OCI-LY7 (cell line): ENCODE data around the gene IGDCC3. TPM values are rescaled to one million over a fixed set of nuclear protein-coding genes. Genes with fewer than 3 reads are reported as not detected.

Source experiments
- BruUV-seq: library from RNA; stranded (reverse); fragments of 400-500 nt; replicated peaks from 2 replicates; lab custom pipeline; 2021; lab: Mats Ljungman, UMichigan
- CTCF ChIA-PET: fragments of 300-600 bp; sonication (Branson Sonifier 250); formaldehyde crosslinking; loops from one replicate; lab custom pipeline; 2022; ENCODE audit warnings: antibody characterized with exemption; ENCODE audit not compliant: unreplicated experiment; lab: Charles Lee
- POLR2A ChIA-PET: fragments of 300-600 bp; sonication (Branson Sonifier 250); formaldehyde crosslinking; loops from one replicate; lab custom pipeline; 2022; ENCODE audit warnings: antibody characterized with exemption; lab: Charles Lee
- DNase-seq: peaks from one replicate; pipeline ENCODE4 v3.0.0-alpha.2; 2015; ENCODE audit warnings: low spot score
- H2AFZ ChIP-seq: fragments of 200-600 bp; sonication (generic), shearing (Covaris generic); 2 replicates; pipeline ENCODE4 v1.6.1; 2014; ENCODE audit warnings: mild to moderate bottlenecking, antibody characterized with exemption, low read length, moderate library complexity
- H3K27ac ChIP-seq: fragments of 200-600 bp; sonication (generic); 2 replicates; pipeline ENCODE4 v1.5.1; 2014; ENCODE audit warnings: mixed run types, low read depth, mild to moderate bottlenecking, moderate library complexity, low read length, inconsistent platforms; ENCODE audit not compliant: poor library complexity, severe bottlenecking
- H3K36me3 ChIP-seq: fragments of 200-600 bp; sonication (generic); 2 replicates; pipeline ENCODE4 v1.6.1; 2014; ENCODE audit warnings: mild to moderate bottlenecking, antibody characterized with exemption, low read length, moderate library complexity, mixed read lengths; ENCODE audit not compliant: insufficient read depth
- H3K4me1 ChIP-seq: fragments of 200-600 bp; sonication (generic); 2 replicates; pipeline ENCODE4 v1.5.1; 2014; ENCODE audit warnings: mild to moderate bottlenecking, low read length; ENCODE audit not compliant: insufficient read depth, poor library complexity, severe bottlenecking
- H3K4me2 ChIP-seq: fragments of 200-600 bp; sonication (generic); 2 replicates; pipeline ENCODE4 v1.6.1; 2014; ENCODE audit warnings: mild to moderate bottlenecking, low read length
- H3K4me3 ChIP-seq: fragments of 200-600 bp; sonication (generic); 2 replicates; pipeline ENCODE4 v1.5.1; 2014; ENCODE audit warnings: mild to moderate bottlenecking, low read depth, low read length; ENCODE audit not compliant: poor library complexity, severe bottlenecking
- H3K79me2 ChIP-seq: fragments of 200-600 bp; sonication (generic); 2 replicates; pipeline ENCODE4 v1.6.1; 2016; ENCODE audit warnings: low read depth, mild to moderate bottlenecking, low read length, moderate library complexity, mixed read lengths; ENCODE audit not compliant: insufficient read depth
- H3K9me2 ChIP-seq: fragments of 200-600 bp; sonication (generic); 2 replicates; pipeline ENCODE4 v1.6.1; 2016; ENCODE audit warnings: mild to moderate bottlenecking, low read length, mixed read lengths; ENCODE audit not compliant: insufficient read depth
- H3K9me3 ChIP-seq: fragments of 200-600 bp; sonication (generic); 2 replicates; pipeline ENCODE4 v1.6.1; 2014; ENCODE audit warnings: mild to moderate bottlenecking, mixed run types, low read length, mixed read lengths
- H4K20me1 ChIP-seq: fragments of 200-600 bp; sonication (generic); 2 replicates; pipeline ENCODE4 v1.6.1; 2014; ENCODE audit warnings: mild to moderate bottlenecking, antibody characterized with exemption, low read length, moderate library complexity, mixed read lengths; ENCODE audit not compliant: insufficient read depth
- EZH2phosphoT487 ChIP-seq: fragments of 200-600 bp; sonication (generic); IDR thresholded peaks from 2 replicates; pipeline ENCODE4 v1.6.1; 2018; ENCODE audit warnings: low read depth, borderline replicate concordance, mild to moderate bottlenecking, mixed run types, antibody characterized with exemption, low read length, moderate library complexity, mixed read lengths
- intact Hi-C: fragments of 100-400 bp; cut with micrococcal nuclease; formaldehyde crosslinking; loops from one replicate; pipeline ENCODE4 v1.10.0; 2022; ENCODE audit not compliant: unreplicated experiment
- total RNA-seq, 2 experiments: library from RNA; depleted of rRNA in 1 of 2; stranded (reverse); fragments of >200 nt in 1 of 2; shearing (Covaris generic) in 1 of 2; gene quantifications; 2 replicates each; pipeline ENCODE4 v1.2.3, GENCODE V29; 2014 to 2022
- TF ChIP-seq, protein P1 (sequence below): fragments of 200-600 bp; sonication (generic); conservative IDR thresholded peaks from 2 replicates; pipeline ENCODE4 v1.5.1; 2014; ENCODE audit warnings: mild to moderate bottlenecking, antibody characterized with exemption, low read length, moderate library complexity, mixed read lengths

The IGDCC3 gene
- total RNA-seq, 2 experiments from 2014 or later = not detected

DNA sequence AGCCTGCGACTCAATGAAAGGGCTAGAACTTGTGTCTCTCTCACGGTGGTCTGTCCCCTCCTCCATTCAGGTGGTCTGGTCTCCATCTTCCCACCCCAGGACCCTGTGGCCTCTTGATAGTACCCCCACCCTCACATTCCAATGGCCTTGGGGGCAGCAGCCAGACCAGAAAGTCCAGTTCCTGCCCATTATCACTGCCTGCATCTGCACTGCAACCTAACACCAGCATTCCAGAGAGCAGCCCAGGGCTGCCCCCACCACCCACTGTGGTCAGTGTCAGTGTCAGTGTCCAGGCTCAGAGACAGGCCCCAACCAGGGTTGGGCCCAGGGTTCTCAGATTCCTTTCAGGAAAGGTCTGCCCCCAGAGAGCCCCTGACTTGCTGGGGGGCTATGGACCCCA is 12.6 kb downstream of the IGDCC3 start:
- ChIA-PET CTCF (no interaction called here), POLR2A (interaction anchor here (0.6 kb wide), 1 partner anchor 47 kb away, joined by 3 read pairs; no protein-coding TSS in a partner anchor)
- Histone ChIP-seq H3K79me2 (no peaks in the 10 kb centered on the region), H3K4me2 (no peak overlapping the region), H3K9me3 (no peaks in the 10 kb centered on the region), H3K27ac (no peak overlapping the region), H3K9me2 (no peaks in the 10 kb centered on the region), H2AFZ (no peak overlapping the region), H4K20me1 (no peaks in the 10 kb centered on the region), H3K4me3 (no peak overlapping the region), H3K36me3 (no peaks in the 10 kb centered on the region), H3K4me1 (no peaks in the 10 kb centered on the region)
- no peak for TF ChIP-seq EZH2phosphoT487
- TF ChIP-seq, protein P1, sequence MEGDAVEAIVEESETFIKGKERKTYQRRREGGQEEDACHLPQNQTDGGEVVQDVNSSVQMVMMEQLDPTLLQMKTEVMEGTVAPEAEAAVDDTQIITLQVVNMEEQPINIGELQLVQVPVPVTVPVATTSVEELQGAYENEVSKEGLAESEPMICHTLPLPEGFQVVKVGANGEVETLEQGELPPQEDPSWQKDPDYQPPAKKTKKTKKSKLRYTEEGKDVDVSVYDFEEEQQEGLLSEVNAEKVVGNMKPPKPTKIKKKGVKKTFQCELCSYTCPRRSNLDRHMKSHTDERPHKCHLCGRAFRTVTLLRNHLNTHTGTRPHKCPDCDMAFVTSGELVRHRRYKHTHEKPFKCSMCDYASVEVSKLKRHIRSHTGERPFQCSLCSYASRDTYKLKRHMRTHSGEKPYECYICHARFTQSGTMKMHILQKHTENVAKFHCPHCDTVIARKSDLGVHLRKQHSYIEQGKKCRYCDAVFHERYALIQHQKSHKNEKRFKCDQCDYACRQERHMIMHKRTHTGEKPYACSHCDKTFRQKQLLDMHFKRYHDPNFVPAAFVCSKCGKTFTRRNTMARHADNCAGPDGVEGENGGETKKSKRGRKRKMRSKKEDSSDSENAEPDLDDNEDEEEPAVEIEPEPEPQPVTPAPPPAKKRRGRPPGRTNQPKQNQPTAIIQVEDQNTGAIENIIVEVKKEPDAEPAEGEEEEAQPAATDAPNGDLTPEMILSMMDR = no peak
- no TSS peak for BruUV-seq
- no peak for DNase-seq
- intact Hi-C loops = no loop called here

DNA sequence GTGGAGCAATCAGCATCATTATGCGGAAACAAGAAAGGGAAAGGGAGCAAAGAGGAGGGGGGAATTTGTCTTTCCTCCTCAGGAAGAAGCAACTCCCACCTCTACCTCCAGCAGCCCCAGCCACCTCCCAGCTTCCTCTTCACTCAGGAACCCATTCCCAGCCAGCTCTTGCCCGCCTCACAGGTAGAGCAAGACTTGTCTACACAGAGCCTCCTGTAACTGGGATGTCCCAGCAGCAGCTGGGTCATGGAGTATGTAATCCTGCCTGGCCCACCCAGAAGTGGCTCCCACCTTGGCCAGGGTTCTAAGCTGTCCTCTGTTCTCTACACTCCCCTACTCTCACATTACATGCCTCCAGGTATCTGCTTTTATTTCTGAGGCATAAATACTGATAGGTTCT is 14.0 kb downstream of the IGDCC3 start:
- CTCF ChIA-PET = no interaction called here
- no peaks in the 10 kb centered on the region for H4K20me1 ChIP-seq

DNA sequence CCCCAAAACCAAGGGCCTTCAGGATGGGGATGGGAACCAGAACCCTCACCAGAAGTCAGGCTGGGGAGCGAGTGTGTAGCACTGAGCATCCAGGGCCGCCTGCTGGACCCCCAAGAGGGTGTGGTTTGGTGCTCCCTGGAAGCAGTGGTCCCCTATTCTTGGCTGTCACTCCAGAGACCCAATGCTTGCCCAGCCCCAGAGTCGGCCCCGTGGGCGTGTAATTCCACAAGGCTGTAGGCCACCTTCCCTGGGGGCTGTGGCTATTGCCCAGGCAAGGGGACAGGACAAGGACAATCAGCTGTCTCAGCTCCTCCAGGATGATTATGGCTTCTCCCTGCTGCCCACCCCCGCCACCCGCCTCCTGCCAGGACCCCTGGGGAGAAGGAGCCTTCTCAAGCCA is 14.5 kb downstream of the IGDCC3 start:
- POLR2A ChIA-PET = no interaction called here
- Histone ChIP-seq H3K4me2 (no peak overlapping the region), H3K27ac (no peak overlapping the region), H3K9me3 (no peaks in the 10 kb centered on the region), H3K4me3 (no peak overlapping the region), H3K36me3 (no peaks in the 10 kb centered on the region), H3K79me2 (no peaks in the 10 kb centered on the region), H3K9me2 (no peaks in the 10 kb centered on the region), H3K4me1 (no peaks in the 10 kb centered on the region), H4K20me1 (no peaks in the 10 kb centered on the region), H2AFZ (no peak overlapping the region)
- no TSS peak for BruUV-seq
- CTCF ChIA-PET = no interaction called here
- intact Hi-C loops = no loop called here
- DNase-seq = no peak
- TF ChIP-seq, protein P1 = no peak
- no peak for TF ChIP-seq EZH2phosphoT487

More for the DNA sequence above, 14.0 kb downstream of the IGDCC3 start:
- intact Hi-C loops = no loop called here
- no peaks in the 10 kb centered on the region for H3K4me1 ChIP-seq
- BruUV-seq = no TSS peak
- H3K79me2 ChIP-seq = no peaks in the 10 kb centered on the region
- H3K4me2 ChIP-seq = no peak overlapping the region
- no peaks in the 10 kb centered on the region for H3K9me2 ChIP-seq
- H3K27ac ChIP-seq = no peak overlapping the region
- TF ChIP-seq, protein P1 = no peak
- no peak for TF ChIP-seq EZH2phosphoT487
- POLR2A ChIA-PET = no interaction called here
- DNase-seq = no peak
- H2AFZ ChIP-seq = no peak overlapping the region
- H3K36me3 ChIP-seq = no peaks in the 10 kb centered on the region
- no peaks in the 10 kb centered on the region for H3K9me3 ChIP-seq
- H3K4me3 ChIP-seq = no peak overlapping the region
